Stimulated activated CD4-positive, alpha-beta T cell treated with anti-CD3 and anti-CD28 coated beads, Interleukin-1b, Interleukin-23, amount 100 ng/mL, for 4 hours (primary cell): ENCODE results near the gene ZNF106.

Source experiments
- DNase-seq, 2 donors: peaks; one replicate each; pipeline ENCODE4 v3.0.0-alpha.2; 2020; ENCODE audit warnings: low read depth in 2 of 2

Gene ZNF106

DNA sequence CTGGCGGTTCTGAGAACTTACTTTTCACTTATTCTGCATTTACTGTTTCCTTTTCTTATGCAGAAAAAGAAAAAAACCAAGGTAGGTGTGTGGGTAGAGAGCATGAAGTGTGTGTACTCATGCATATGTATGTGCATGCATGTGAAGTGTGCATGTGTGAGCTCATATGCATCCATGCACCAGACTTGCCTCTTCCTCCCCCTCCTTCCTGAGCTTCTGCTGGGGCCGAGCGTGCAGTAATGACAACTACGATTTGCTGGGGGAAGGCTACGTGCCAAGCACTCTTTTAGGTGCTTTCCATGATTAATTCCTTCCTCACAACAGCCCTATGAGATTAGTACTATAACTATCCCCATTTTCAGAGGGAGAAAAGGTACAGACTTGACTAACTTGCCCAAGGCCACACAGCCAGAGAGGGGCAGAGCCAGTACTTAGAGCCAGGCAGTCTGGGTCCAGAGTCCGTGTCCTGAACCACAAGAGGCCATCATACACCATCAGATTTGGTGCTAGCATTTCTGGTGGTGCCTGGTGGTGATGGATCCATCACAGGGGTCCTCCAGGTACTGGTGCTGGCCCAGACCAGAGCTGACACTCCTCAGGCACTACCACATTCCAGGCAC, 85.0 kb downstream of the ZNF106 start:
- no peak for DNase-seq

DNA sequence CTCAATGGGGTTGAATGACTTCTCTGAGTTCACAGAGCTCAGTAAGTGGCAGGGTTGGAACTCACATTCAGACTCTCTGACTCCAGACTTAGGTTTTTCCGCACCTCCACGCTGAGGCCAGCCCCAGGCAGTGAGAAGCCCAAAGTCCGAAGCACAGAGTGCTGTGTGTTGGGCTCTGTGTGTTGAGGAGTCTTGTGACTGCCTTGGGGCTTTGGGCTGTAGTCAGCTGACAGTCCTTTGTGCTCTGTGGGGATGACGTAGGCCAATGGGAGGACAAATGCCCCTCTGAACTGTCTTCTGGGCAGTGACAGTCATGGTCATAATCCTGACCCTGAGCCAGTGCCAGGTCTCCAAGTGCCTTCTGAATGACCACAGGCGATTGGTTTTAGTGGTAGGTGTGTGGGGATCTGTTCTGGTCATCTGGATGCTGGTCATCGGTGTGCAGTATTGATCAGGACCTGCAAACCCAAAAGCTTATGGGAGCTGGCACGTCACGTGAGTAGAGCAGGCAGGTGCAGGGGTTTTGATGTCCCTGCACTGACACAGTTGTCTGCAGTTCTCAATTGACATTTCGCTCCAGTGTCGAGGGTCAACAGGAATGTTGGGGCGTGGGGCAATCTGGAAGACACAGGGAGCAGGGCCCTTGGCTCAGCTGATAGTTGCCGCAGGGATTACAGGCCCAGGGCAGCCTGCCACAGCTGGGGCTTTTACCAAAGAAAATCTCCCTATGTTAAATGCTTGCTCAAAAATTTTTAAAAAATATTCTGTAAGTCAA, 86.3 kb downstream of the ZNF106 start:
- no peak for DNase-seq

DNA sequence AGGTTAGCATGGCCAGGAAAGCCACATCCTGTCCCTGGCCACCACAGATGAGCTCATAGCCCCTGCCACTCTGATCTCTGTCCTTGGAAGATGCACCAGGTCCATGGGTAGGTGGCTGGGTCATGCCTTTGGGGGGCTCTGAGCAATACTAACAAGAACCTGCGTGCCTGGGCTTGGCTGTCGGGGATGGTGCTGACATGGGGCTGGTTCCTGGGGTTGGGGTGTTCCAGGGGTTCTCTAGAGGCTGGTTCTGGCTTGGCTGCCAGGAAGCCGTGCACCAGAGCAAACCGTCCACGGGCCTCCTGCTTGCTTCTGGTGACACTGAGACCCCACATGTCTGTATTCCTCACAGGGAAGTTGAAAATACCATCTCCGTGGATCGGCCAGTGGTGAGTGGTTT, 87.6 kb downstream of the ZNF106 start:
- DNase-seq: no peak

DNA sequence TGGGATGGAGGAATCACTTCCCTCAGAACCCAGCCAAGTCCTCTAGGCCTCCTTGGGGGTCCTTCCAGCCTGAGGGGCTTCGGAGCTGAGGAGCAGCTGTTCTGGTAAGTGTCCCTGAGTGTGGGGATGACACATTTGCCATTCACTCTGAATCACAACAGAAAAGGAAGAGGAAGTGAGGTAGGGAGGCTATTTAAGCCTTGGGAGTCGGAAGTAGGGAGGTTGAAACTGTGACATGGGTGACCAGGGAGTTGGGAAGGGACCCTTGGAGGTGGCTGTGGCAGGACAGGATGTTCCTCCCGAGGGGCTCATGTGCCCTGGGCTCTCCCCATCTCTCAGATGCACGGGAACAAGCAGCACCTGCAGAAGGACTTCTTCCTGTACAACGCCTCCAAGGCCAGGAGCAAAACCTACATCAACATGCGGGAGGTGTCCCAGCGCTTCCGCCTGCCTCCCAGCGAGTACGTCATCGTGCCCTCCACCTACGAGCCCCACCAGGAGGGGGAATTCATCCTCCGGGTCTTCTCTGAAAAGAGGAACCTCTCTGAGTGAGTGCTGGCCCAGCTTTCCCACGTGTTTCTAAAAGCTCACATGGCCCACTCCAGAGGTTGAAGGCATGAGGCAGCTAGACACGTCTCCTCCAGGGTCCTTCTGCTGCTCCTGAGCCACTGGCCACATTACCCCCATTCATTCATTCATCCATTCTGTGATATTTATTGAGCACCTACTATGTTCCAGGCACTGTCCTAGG, 88.3 kb downstream of the ZNF106 start:
- DNase-seq: no peak

DNA sequence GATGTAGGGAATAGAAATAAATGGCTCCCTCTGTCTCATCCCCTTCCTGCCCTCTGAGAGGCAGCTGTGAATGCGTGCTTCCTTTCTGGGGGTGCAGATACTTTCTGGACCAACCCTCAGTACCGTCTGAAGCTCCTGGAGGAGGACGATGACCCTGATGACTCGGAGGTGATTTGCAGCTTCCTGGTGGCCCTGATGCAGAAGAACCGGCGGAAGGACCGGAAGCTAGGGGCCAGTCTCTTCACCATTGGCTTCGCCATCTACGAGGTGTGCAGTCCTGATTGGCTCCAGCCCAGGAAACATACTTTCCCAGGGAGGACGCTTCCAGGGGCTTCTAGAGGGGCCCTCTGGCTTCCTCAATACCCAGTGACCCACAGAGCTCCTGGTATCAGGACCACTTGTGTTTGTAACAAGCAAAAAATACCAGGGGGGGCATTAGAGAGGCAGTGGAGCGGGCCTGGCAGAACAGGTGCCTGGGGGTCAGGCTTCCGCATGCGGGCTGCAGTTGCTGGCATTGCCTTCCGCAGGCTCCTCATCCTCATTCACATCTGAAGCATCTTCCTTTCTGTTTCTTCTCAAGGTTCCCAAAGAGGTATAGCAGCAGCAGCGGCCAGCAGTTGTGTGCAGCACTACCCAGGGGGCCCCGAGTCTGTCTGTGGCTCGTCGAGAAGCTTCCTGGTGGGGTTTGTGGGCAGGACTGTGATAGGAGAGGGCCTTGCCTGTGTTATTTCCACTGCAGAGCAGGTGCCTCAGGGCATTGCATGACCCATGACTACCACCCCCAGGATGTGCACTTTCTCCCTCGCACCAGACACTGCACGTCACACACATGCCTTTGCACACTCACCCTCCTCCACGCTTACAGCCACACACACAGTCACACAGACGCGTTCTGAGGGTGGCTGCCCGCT, 89.1 kb downstream of the ZNF106 start:
- DNase-seq: no peak

DNA sequence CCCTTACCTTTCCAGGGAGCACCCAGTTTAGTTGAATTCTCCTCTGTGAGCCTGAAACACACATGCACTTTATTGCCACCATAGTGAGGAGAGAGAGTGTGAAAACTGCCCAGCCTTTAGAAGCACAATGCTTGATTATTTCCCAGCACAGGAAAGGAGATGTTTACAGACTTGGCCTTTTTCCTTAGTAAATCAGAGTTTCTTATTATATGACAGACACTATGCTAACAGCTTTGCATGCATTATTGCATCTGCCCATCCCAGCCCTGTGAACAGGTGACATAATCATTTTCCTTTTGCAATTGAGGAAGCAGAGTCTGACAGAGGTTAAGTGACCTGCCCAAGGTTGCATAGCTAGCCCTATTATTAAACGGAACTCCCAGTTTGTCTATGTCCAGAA, 95.1 kb downstream of the ZNF106 start:
- DNase-seq: no peak

DNA sequence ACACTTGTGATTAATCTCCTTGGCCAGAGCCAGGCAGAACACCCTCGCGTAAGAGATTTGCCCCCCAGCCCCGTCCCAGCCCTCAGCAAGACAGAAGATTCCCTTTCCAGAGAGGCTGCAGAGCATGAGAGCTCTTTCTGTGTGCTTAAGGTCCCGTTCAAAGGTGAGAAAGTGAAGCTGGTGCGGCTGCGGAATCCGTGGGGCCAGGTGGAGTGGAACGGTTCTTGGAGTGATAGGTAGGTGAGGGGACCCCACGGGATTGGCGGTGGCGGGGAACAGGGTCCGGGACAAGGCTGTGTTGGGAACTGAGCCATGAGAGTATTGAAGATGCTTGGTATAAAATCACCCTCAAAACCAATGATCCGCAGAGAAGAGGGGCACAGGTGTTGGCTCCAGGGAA, 96.8 kb downstream of the ZNF106 start:
- DNase-seq: no peak

DNA sequence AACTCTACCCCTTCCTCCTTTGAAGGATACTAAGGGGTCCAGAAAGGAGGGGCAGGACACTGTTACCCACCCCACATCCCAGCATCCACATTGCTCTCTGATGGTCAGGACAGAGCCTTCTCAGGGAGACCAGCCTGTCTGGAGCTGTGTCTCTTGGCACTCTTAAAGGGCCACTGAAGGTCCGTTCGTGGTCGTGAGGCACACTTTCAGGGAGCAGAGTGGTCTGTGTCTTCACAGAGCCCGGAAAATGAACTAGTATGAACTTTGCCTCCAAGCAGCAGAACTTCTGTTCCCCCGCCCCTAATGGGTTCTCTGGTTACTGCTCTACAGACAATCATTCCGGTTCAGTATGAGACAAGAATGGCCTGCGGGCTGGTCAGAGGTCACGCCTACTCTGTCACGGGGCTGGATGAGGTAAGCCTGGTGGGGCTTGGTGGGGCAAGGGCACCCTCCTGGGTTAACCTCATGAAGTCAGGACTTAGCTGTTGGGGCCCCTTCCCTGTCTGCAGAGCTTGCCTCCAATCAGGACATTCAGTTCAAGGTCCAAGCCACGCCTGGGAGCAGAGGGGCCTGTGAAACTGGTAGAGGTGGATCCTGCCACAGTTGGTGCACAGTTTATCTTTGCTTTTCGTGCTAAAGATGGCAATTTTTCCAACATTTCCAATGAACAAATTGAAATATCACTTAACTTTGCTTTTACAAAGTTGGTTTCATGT, 98.5 kb downstream of the ZNF106 start:
- DNase-seq: no peak

DNA sequence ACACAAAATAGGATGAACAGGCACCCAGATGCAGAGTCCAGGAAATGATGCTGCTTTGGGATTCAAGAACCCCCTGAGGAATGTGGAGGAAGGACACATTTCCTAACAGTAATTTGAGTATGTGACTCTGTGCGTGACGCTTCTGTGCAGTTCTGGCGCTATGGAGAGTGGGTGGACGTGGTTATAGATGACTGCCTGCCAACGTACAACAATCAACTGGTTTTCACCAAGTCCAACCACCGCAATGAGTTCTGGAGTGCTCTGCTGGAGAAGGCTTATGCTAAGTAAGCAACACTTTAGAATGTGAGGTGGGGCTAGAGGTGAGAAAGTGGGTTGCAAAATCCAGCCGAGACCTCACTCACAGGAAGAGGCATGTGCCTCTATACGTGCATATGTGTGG, 103.3 kb downstream of the ZNF106 start:
- no peak for DNase-seq

DNA sequence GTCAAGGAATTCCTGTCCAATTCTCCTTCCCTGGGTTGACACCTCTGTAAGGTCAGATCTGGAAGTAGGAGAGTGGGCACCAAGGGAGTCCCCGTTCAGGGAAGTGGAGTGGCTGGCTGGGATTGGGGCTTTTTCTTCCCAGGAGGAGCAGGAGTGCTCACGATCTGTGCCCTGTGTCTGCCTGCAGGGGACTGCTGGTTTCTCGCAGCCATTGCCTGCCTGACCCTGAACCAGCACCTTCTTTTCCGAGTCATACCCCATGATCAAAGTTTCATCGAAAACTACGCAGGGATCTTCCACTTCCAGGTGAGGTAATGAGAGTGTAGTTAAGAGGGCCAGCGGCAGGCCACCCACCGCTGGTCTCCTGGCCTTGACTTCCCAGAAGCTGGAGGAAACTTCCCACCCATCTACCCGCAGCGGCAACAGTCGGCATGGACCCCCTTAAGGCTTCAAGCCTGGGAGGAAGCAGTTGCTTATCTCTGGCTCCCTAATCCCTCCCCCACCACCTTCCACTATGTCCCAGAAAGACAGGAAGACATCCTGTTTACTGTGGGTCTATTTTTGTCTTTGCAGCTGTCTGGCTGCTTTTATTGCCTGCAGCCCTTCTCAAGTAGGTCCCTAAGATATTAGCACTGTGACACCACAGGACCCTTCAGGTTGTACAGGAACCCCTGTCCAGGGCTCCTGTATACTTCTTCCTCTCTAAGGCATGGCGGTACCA, 104.8 kb downstream of the ZNF106 start:
- no peak for DNase-seq

DNA sequence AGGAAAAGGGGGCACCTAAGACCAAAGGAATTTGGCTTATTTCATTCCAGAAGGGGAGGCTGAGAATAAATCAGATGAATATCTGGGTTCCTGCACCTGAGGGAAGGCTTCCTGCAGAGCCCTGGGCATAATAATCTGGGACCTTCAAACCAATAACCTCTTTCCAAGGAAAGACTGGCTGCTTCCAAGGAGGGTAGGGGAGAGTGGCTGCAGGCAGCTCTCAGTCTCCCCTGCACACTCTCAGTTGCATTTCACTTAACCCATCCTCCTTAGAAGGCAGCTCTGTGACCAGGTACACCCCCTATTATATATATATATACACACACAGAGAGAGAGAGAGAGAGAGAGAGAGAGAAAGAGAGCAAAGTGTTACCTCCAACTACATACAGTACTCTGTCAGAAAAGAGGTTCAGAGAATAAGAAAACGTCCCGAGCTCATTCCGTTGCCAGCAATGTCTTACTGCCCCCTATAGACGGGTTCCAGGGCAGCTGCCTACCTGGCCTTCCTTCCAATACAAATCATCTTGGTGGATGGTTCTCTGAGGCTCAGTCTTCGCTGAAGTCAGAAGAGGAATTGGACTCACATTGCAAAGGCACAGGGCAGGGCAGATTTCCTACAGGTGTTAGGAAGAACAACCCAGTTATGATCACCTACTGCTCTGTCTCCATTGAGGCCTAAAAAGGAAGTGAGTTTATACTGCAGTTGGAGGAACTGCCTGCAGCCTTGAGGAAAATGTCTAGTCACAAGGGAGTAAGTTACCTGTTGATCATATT, 105.5 kb downstream of the ZNF106 start:
- DNase-seq: no peak

DNA sequence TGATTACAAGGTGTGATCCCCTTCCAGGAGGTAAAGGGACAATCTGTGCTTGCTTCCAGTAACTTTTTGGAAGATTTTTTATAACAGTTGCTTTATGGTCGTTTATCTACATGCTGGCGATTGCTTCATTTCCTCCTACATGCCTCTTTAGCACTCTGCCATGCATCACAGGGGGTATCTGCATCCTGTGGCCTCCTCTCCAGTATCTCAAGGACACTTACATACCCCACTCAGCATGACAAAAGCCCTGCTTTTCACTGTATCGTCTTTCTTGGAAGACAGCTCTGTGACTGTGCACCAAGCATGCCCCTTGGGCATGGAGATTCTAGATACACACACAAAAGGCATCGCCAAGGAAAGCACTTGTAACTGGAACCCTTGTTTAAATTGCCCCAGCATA, 106.3 kb downstream of the ZNF106 start:
- DNase-seq: no peak

DNA sequence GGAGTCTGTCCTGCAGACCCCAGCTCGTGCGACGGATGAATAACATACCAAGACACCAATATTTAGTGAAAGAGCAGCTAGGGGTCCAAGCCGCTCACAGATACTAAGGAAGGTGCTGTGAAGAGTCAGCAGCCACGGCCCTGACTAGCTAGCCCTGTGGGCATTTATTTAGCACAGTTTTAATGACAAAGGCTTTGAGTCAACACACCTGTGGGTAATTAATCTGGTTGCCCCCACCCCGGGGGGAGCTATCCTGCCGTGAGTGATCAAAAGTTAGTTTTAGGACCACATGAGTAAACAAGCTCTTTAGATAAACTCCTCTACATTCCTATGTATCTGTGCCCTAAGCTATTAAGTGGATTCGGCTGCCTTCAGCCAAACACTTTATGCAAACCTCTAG, 112.9 kb downstream of the ZNF106 start:
- DNase-seq: no peak

DNA sequence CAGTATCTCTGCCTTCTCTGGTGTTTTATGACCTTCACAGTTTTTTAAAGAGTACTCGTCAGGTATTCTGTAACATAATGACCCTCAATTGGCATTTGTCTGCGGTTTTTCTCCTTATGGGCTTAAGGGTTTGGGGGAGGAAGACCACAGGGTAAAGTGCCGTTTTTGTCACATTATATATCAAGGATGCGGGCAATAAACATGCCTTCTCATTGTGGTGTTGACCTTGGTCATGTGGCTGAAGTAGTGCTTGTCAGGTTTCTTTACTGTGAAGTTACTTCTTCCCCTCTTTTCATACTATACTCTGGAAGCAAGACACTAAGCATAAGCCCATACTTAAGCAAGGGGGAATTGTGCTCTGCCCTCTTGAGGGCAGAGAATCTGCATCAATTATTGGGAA, 115.0 kb downstream of the ZNF106 start:
- DNase-seq: no peak

DNA sequence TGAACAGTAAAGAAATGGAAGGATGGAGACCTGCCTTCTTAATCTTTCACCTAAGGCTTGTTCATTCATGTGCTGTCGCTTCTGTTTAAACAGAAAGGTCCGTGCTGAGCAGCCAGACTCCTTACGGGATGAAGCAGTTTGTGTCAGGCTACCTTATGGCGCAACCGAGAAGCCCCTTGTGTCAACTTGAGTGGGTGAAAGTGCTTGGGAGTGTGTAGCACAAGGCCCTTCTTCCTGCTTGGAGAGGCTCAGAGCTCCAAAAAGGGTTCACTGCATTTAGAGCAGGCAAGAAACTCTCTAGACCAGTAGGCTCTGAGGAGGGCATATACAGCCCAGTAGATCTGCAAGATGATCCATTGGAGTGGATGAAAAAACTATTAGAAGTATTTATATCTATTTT, 115.7 kb downstream of the ZNF106 start:
- DNase-seq: no peak

DNA sequence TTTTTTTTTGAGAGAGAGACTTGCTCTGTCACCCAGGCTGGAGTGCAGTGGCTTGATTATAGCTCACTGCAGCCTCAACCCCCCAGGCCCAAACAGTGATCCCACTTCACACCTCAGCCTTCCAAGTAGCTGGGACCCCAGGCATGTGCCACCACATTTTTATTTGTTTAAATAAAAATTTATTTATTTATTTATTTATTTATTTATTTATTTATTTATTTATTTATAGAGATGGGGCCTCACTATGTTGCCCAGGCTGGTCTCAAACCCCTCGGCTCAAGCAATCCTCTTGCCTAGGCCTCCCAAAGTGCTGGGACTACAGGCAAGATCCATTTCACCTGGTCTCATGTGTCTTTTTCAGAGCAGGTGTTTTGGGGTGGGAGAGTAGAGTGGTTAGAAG, 116.1 kb downstream of the ZNF106 start:
- no peak for DNase-seq

DNA sequence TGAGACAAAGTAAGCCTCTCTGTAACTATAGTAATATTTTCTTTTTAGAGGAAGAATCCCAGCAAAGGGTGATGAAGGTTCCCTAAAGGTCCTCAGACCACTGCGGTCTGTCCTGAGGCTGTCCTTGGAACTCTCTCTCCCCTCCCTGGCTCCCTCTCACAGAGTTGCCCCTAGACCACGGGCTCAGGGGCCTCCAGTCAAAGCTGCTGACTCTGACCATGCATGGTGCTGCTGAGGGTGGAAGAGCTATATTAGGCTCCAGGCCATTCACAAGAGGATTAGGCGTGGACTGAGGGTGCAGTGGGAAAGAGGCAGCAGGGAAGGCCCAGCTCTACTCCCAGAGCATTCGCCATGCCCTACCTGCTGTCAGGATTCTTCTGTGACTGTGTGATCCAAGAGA, 117.0 kb downstream of the ZNF106 start:
- DNase-seq: no peak

DNA sequence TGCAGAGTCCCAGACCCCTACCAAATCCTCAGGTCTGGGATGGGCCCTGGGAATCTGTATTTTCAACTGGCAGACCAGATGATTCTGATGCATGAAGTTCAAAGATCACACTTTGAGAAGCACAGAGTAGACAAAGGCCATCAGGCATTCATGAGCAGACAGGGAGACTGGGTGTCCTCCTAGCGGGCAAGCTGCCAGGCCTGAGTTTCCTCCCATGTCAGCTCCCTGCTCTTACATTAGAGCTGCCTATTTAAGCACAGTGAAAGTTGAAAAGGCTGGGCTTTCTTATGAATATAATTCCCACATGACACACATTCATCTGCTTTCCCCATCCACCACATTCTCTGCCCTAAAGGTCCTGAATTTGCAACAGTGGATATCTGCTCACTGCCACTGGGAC, 117.7 kb downstream of the ZNF106 start:
- no peak for DNase-seq

DNA sequence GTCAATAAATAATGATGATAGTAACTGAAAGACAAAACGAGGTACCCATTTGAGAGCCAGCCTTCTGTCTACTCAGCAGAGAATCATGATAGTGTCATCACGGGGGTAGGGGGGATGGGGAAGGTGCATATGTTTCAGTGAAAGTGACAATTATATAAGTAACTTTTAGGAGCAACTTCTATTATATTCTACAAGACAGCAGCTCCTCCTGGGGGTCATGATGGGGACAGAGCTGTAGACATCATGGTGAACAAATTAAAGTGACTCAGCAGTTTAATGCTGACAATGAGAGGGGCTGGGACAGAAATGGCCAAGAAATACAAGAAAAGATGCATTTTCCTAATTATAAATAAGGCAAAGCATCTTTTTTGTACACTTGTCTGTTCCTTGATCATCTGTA, 119.8 kb downstream of the ZNF106 start:
- DNase-seq: no peak

DNA sequence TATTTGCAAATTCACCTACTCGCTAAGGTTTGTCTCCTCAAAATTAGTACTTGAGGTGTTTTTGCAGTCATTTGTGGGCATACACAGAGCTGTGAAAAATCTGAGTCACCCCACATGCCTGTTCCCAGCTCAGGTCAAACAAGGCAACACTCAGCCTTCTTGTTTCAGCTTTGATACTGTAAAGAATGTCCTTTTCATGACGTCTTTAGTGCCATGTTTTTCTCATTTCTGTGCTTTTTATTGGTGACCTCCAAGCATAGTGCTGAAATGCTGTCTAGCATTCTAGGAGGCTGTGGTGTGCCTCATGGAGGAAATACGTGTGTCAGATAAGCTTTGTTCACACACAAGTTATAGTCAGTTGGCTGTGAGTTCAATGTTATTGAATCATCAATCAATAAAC, 122.8 kb downstream of the ZNF106 start:
- DNase-seq: no peak
